AG04450 (cell line): ENCODE results near the gene DEFB110. TPM values are rescaled to one million over a fixed set of nuclear protein-coding genes. Genes with fewer than 3 reads are reported as not detected.

ENCODE experiments used
- CTCF ChIA-PET: fragments of 300-600, 350-600 bp; formaldehyde crosslinking; extraction: SDS; loops from one replicate; lab custom pipeline; 2022; ENCODE audit warnings: antibody characterized with exemption, inconsistent platforms; lab: Charles Lee
- POLR2A ChIA-PET: fragments of 350-600 bp; formaldehyde crosslinking; extraction: SDS; loops from one replicate; lab custom pipeline; 2021; ENCODE audit warnings: antibody characterized with exemption, inconsistent platforms; lab: Yijun Ruan, JAX
- DNase-seq: peaks from one replicate; pipeline ENCODE4 v3.0.0-alpha.2; 2011; ENCODE audit warnings: low read depth, low spot score
- H3K27ac ChIP-seq: one replicate; pipeline ENCODE4 v1.5.1; 2012; ENCODE audit warnings: low read depth, low read length, control low read depth
- H3K27me3 ChIP-seq: one replicate; pipeline ENCODE4 v1.6.0; 2012; ENCODE audit warnings: low read length; ENCODE audit not compliant: control insufficient read depth, insufficient read depth
- H3K4me3 ChIP-seq: 2 replicates; pipeline ENCODE4 v1.5.1; 2011; ENCODE audit warnings: mild to moderate bottlenecking, low read depth, low read length, control low read depth
- H3K9me3 ChIP-seq: 2 replicates; pipeline ENCODE4 v1.5.1; 2012; ENCODE audit warnings: low read length; ENCODE audit not compliant: control insufficient read depth, insufficient read depth
- polyA plus RNA-seq: library from polyadenylated mRNA; depleted of rRNA; stranded (reverse); fragments of >200 nt; gene quantifications from 2 replicates; pipeline ENCODE4 v1.2.3, GENCODE V29; 2011
- TF ChIP-seq, protein P1 (sequence below): IDR thresholded peaks from 2 replicates; pipeline ENCODE4 v1.5.1; 2011; ENCODE audit warnings: low read depth, low read length, control low read depth, inconsistent platforms

The DEFB110 gene
- polyA plus RNA-seq, 1 experiment, result not detected

DNA sequence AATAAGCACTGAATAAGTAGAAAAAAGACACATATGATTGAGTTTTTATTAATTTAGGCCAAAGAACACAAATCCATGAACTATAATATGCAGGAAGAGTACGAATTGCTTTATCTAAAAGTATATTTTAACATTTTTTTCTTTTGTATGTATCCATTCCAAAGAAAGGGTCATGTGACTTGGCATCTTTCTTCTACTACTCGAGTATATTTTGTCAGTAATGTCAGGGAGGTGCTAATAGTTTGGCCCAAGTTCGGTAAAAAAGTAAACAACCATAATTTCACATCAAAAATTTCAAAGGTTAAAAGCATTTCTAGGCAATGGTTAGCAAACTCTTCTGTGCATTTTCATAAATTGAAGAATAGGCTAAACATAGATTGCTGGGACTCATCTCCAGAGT is 18.7 kb downstream of the DEFB110 start:
- no peaks in the 10 kb centered on the region for H3K27me3 ChIP-seq
- TF ChIP-seq, protein P1, sequence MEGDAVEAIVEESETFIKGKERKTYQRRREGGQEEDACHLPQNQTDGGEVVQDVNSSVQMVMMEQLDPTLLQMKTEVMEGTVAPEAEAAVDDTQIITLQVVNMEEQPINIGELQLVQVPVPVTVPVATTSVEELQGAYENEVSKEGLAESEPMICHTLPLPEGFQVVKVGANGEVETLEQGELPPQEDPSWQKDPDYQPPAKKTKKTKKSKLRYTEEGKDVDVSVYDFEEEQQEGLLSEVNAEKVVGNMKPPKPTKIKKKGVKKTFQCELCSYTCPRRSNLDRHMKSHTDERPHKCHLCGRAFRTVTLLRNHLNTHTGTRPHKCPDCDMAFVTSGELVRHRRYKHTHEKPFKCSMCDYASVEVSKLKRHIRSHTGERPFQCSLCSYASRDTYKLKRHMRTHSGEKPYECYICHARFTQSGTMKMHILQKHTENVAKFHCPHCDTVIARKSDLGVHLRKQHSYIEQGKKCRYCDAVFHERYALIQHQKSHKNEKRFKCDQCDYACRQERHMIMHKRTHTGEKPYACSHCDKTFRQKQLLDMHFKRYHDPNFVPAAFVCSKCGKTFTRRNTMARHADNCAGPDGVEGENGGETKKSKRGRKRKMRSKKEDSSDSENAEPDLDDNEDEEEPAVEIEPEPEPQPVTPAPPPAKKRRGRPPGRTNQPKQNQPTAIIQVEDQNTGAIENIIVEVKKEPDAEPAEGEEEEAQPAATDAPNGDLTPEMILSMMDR, result no peak
- H3K9me3 ChIP-seq, result no peaks in the 10 kb centered on the region
- ChIA-PET POLR2A (no interaction called here), CTCF (no interaction called here)
- no peak overlapping the region for H3K4me3 ChIP-seq
- no peak overlapping the region for H3K27ac ChIP-seq
- no peak for DNase-seq

DNA sequence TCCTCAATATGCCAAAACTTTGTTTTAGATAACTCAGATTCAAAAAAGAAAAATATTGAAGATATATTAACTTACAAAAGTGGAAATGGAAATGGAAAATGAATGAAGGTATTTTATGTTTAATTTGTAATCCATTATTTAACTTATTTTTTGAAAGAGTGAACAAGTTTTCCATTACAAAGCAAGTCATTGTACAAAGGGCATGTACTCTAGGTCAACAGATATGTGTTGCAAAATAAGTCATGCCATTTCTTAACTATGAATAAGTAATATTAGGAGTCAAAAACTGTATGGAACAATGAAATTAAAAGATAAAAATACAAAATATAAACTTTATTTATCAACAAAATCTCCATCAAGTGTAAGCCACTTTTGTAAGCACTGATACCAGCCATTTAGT is 26.5 kb downstream of the DEFB110 start:
- H3K27ac ChIP-seq, result no peak overlapping the region
- H3K27me3 ChIP-seq, result no peaks in the 10 kb centered on the region
- ChIA-PET POLR2A (no interaction called here), CTCF (no interaction called here)
- DNase-seq, result no peak
- TF ChIP-seq, protein P1, result no peak
- H3K4me3 ChIP-seq, result no peak overlapping the region
- no peaks in the 10 kb centered on the region for H3K9me3 ChIP-seq

DNA sequence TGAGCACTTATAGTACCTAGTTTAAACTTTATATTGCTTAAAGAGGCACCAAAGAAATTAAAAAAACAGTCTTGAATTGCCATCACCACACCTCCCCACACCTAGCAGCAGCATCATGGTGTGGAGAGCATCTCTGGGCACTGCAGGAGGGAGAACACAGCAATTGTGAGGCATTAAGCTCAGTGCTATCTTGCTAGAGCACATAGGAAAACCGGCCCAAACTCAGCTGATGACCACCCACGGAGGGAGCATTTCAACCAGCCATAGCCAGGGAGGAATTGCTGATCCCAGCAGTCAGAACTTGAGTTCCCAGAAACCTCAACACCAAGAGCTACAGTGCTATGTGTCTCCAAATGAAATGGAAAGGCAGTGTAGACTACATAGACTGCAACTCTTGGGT is 32.9 kb downstream of the DEFB110 start:
- POLR2A ChIA-PET, result no interaction called here
- TF ChIP-seq, protein P1, result no peak
- CTCF ChIA-PET, result no interaction called here
- no peak for DNase-seq
- H3K27me3 ChIP-seq, result no peaks in the 10 kb centered on the region
- H3K4me3 ChIP-seq, result no peak overlapping the region
- no peak overlapping the region for H3K27ac ChIP-seq
- no peaks in the 10 kb centered on the region for H3K9me3 ChIP-seq

DNA sequence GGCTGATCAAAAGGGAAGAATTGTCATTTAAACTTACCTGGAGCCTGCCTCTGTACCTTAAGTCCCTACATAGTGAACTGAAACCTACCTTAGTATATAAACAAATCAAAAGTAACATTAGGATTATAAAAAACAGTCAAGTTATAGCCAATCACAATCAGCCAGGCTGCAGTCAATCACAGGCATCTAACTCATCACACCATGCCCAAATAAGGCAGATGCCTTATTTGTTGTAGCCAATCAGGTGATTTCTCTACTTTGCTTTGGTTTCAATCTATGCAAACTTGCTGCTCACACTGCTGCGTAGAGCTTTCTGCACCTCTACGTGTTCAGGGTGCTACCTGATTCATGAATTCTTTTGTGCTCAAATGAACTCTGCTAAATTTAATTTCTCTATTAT is 34.0 kb downstream of the DEFB110 start:
- Histone ChIP-seq H3K9me3 (no peaks in the 10 kb centered on the region), H3K27ac (no peak overlapping the region), H3K4me3 (no peak overlapping the region), H3K27me3 (no peaks in the 10 kb centered on the region)
- TF ChIP-seq, protein P1, result no peak
- no peak for DNase-seq
- CTCF ChIA-PET, result interaction anchor here (0.6 kb wide), 1 partner anchor 455 kb away, joined by 4 read pairs; no protein-coding TSS in a partner anchor
- POLR2A ChIA-PET, result no interaction called here

DNA sequence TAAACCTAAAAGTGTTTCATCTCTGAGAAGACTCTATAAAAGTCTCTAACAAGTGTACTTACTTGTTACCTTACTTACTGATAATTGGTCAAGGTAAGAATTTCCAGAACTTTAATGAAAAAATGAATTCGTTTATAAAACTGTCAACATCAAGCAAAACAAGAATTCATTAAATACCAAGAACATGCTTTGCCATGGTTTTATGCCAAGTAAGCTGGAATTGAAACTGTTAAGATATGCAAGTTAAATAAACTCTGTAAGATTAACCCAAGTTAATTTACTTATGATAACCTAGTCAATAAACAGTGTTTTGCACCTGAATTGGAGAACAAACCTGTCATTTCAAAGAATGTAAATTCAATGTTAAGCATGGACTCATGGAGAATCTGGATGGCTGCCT is 35.2 kb downstream of the DEFB110 start:
- ChIA-PET POLR2A (no interaction called here), CTCF (no interaction called here)
- TF ChIP-seq, protein P1, result no peak
- Histone ChIP-seq H3K27ac (no peak overlapping the region), H3K9me3 (no peaks in the 10 kb centered on the region), H3K4me3 (no peak overlapping the region), H3K27me3 (no peaks in the 10 kb centered on the region)
- no peak for DNase-seq
